Mesodermal cell (in vitro differentiated cells): ENCODE results near the gene HDHD3.

Experiments used
- H3K27ac ChIP-seq: 2 replicates; pipeline ENCODE4 v1.7.0; 2013; ENCODE audit warnings: mild to moderate bottlenecking, low read depth, low read length, moderate library complexity; ENCODE audit not compliant: severe bottlenecking
- H3K36me3 ChIP-seq: 2 replicates; pipeline ENCODE4 v1.7.1; 2013; ENCODE audit warnings: mild to moderate bottlenecking, low read length, moderate library complexity; ENCODE audit not compliant: control insufficient read depth, insufficient read depth
- H3K4me1 ChIP-seq: one replicate; pipeline ENCODE4 v1.7.1; 2013; ENCODE audit warnings: mild to moderate bottlenecking, low read length; ENCODE audit not compliant: insufficient read depth, control insufficient read depth, poor library complexity, severe bottlenecking
- H3K4me3 ChIP-seq: 2 replicates; pipeline ENCODE4 v1.7.0; 2013; ENCODE audit warnings: low read length, control low read depth, mild to moderate bottlenecking; ENCODE audit not compliant: insufficient read depth, poor library complexity, severe bottlenecking; ENCODE audit errors: extremely low read depth
- H3K9me3 ChIP-seq: 2 replicates; pipeline ENCODE4 v1.7.1; 2013; ENCODE audit warnings: mild to moderate bottlenecking, low read length, moderate library complexity; ENCODE audit not compliant: control insufficient read depth
- WGBS, 2 experiments: methylation state at CpG; one replicate each; pipeline ENCODE4 v1.1.5; 2013; ENCODE audit warnings: missing lambda C conversion rate in 2 of 2; ENCODE audit not compliant: insufficient coverage in 2 of 2; 5-methylcytosine and 5-hydroxymethylcytosine counted together

The HDHD3 gene

DNA sequence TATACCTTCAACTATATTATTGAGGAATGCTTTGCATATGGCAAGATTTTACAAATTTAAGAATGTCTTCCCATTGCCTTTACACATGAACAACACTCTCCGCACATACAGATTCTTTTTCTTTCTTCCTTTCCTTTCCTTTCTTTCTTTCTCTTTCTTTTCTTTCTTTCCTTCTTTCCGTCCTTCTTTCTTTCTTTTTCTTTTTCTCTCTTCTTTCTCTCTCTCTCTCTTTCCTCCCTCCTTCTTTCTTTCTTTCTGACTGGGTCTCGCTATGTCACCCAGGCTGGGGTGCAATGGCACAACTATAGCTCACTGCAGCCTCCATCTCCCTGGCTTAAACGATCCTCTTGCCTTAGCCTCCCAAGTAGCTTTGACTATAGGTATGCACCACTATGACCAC lies 50.6 kb downstream of the HDHD3 start:
- no peak overlapping the region for H3K27ac ChIP-seq
- H3K36me3 ChIP-seq, result no peaks in the 10 kb centered on the region
- H3K4me3 ChIP-seq, result no peak overlapping the region
- H3K9me3 ChIP-seq, result no peaks in the 10 kb centered on the region
- no peaks in the 10 kb centered on the region for H3K4me1 ChIP-seq
- WGBS, 2 experiments, result 85 to 93% methylated on average over 3 of the region's 4 CpGs
